Keratinocyte (primary cell): Measurements from ENCODE around the gene CYSTM1. TPM values are rescaled to one million over a fixed set of nuclear protein-coding genes. Genes with fewer than 3 reads are reported as not detected.

ENCODE experiments used
- DNase-seq: peaks from one replicate; pipeline ENCODE4 v3.0.0-alpha.2; 2011; ENCODE audit warnings: low read depth, missing footprints, low spot score
- FAIRE-seq: peaks from 2 replicates; lab custom pipeline; 2011; peaks lifted over from hg19 to GRCh38; lab: Jason Lieb, UNC
- H2AFZ ChIP-seq: 2 replicates; pipeline ENCODE4 v1.6.0; 2012; ENCODE audit warnings: low read length, control low read depth, inconsistent platforms; ENCODE audit not compliant: control insufficient read depth
- H3K27ac ChIP-seq: 2 replicates; pipeline ENCODE4 v1.5.1; 2011; ENCODE audit warnings: low read length; ENCODE audit not compliant: control insufficient read depth, insufficient read depth
- H3K27me3 ChIP-seq: 3 replicates; pipeline ENCODE4 v1.6.0; 2011; ENCODE audit warnings: low read length; ENCODE audit not compliant: control insufficient read depth, insufficient read depth; ENCODE audit errors: extremely low read depth
- H3K36me3 ChIP-seq, 2 experiments: 2 replicates in 1 of 2; 3 replicates in 1 of 2; pipeline ENCODE4 v1.5.1; 2011; ENCODE audit warnings: low read length in 2 of 2, mild to moderate bottlenecking in 1 of 2; ENCODE audit not compliant: control insufficient read depth in 2 of 2, insufficient read depth in 2 of 2; ENCODE audit errors: extremely low read depth in 1 of 2
- H3K4me1 ChIP-seq: 3 replicates; pipeline ENCODE4 v1.5.1; 2011; ENCODE audit warnings: low read length; ENCODE audit not compliant: control insufficient read depth, insufficient read depth; ENCODE audit errors: extremely low read depth
- H3K4me2 ChIP-seq: 3 replicates; pipeline ENCODE4 v1.6.0; 2011; ENCODE audit warnings: low read depth, low read length; ENCODE audit not compliant: control insufficient read depth, insufficient read depth; ENCODE audit errors: extremely low read depth
- H3K4me3 ChIP-seq, 3 experiments: fragments of 200-600 bp in 1 of 3; sonication (generic) in 1 of 3; 2 replicates in 2 of 3; 3 replicates in 1 of 3; pipeline ENCODE4 v1.5.1; 2011 to 2016; ENCODE audit warnings: low read length in 3 of 3, mild to moderate bottlenecking in 3 of 3, control low read depth in 2 of 3, inconsistent platforms in 1 of 3, low read depth in 1 of 3, mixed read lengths in 1 of 3, mixed run types in 1 of 3, moderate library complexity in 1 of 3; ENCODE audit not compliant: control insufficient read depth in 2 of 3, insufficient read depth in 2 of 3; ENCODE audit errors: extremely low read depth in 1 of 3
- H3K79me2 ChIP-seq: 2 replicates; pipeline ENCODE4 v1.6.0; 2012; ENCODE audit warnings: low read length; ENCODE audit not compliant: control insufficient read depth, insufficient read depth
- H3K9ac ChIP-seq: 3 replicates; pipeline ENCODE4 v1.6.0; 2011; ENCODE audit warnings: low read length; ENCODE audit not compliant: control insufficient read depth, insufficient read depth; ENCODE audit errors: extremely low read depth
- H3K9me1 ChIP-seq: 3 replicates; pipeline ENCODE4 v1.6.0; 2011; ENCODE audit warnings: low read length; ENCODE audit not compliant: control insufficient read depth, insufficient read depth; ENCODE audit errors: extremely low read depth
- H3K9me3 ChIP-seq: 2 replicates; pipeline ENCODE4 v1.5.1; 2012; ENCODE audit warnings: low read depth, low read length; ENCODE audit not compliant: control insufficient read depth
- H4K20me1 ChIP-seq: 3 replicates; pipeline ENCODE4 v1.6.0; 2011; ENCODE audit warnings: low read length; ENCODE audit not compliant: control insufficient read depth, insufficient read depth; ENCODE audit errors: extremely low read depth
- EZH2 ChIP-seq: IDR thresholded peaks from one replicate; pipeline ENCODE4 v1.6.1; 2012; ENCODE audit warnings: inconsistent platforms, mild to moderate bottlenecking, low read length, moderate library complexity
- dilution Hi-C: fragments of 300-500 bp; cut with MboI; formaldehyde crosslinking; loops from one replicate; pipeline ENCODE4 v1.7.0; 2020; ENCODE audit warnings: low sequenced_read_pairs; ENCODE audit not compliant: extremely low pct_ligation_motif_present
- polyA plus RNA-seq, 5 experiments: library from polyadenylated mRNA; depleted of rRNA in 3 of 5; stranded (reverse) in 3 of 5; stranded (forward) in 1 of 5; unstranded in 1 of 5; fragments of >200 nt; gene quantifications; 1 replicate in 1 of 5; 2 replicates in 3 of 5; 3 replicates in 1 of 5; pipeline versions ENCODE4 v1.2.1 to v1.2.3, GENCODE V29; 2011 to 2012; ENCODE audit warnings: missing spikeins in 2 of 5, low read depth in 1 of 5, low replicate concordance in 1 of 5
- TF ChIP-seq, protein P1 (sequence below), 3 experiments: IDR thresholded peaks in 1 of 3; conservative IDR thresholded peaks in 1 of 3; optimal IDR thresholded peaks in 1 of 3; 2 replicates in 2 of 3; 3 replicates in 1 of 3; pipeline versions ENCODE3 to v1.5.1; 2011; ENCODE audit warnings: low read length in 3 of 3, mild to moderate bottlenecking in 3 of 3, moderate library complexity in 2 of 3, control low read depth in 1 of 3, inconsistent platforms in 1 of 3; ENCODE audit not compliant: insufficient read depth in 2 of 3; ENCODE audit errors: extremely low read depth in 1 of 3

Gene CYSTM1
- polyA plus RNA-seq, 1 donor (not counting 4 experiments of a cell fraction or from before 2014, with no cell fraction given), result 34.3 TPM

DNA sequence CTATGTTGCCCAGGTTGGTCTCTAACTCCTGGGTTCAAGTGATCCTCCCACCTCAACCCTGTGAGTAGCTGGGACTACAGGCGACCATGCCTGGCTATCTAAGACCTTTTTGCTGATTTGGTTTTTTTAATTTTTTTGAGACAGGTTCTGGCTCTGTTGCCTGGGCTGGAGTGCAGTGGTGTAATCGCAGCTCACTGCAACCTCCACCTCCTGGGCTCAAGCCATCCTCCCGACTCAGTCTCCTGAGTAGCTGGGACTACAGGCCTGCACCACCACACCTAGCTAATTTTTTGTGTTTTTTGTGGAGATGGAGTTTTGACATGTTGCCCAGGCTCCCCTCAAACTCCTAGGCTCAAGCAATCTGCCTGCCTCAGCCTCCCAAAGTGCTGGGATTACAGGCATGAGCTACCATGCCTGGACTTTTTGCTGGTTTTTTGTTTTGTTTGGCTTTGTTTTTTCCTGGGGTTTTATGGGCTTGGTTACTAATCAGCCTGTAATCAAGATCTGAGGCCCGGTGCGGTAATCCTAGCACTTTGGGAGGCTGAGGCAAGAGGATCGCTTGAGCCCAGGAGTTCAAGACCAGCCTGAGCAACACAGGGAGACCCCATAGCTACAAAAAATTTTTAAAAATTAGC, 3.6 kb downstream of the CYSTM1 start:
- no peak for DNase-seq
- H3K4me3 ChIP-seq, result no peak overlapping the region
- H3K9me1 ChIP-seq, result no peaks in the 10 kb centered on the region
- H3K9me3 ChIP-seq, result no peaks in the 10 kb centered on the region
- no peak overlapping the region for H3K9ac ChIP-seq
- dilution Hi-C loops, result no loop called here
- no peak for TF ChIP-seq EZH2
- TF ChIP-seq, protein P1, sequence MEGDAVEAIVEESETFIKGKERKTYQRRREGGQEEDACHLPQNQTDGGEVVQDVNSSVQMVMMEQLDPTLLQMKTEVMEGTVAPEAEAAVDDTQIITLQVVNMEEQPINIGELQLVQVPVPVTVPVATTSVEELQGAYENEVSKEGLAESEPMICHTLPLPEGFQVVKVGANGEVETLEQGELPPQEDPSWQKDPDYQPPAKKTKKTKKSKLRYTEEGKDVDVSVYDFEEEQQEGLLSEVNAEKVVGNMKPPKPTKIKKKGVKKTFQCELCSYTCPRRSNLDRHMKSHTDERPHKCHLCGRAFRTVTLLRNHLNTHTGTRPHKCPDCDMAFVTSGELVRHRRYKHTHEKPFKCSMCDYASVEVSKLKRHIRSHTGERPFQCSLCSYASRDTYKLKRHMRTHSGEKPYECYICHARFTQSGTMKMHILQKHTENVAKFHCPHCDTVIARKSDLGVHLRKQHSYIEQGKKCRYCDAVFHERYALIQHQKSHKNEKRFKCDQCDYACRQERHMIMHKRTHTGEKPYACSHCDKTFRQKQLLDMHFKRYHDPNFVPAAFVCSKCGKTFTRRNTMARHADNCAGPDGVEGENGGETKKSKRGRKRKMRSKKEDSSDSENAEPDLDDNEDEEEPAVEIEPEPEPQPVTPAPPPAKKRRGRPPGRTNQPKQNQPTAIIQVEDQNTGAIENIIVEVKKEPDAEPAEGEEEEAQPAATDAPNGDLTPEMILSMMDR (optimal IDR thresholded peaks at IDR 0.05 in 1 of 3, IDR thresholded peaks at IDR 0.05 in 1 of 3, conservative IDR thresholded peaks at IDR 0.05 in 1 of 3; ENCODE audit: extremely low read depth in 1 of 3, insufficient read depth in 2 of 3, low read length in 3 of 3), result no peak
- peaks cover 19% of the 10 kb centered on the region for H3K4me1 ChIP-seq
- no peak overlapping the region for H3K4me2 ChIP-seq
- peaks cover 5% of the 10 kb centered on the region for H3K79me2 ChIP-seq
- no peaks in the 10 kb centered on the region for H4K20me1 ChIP-seq
- FAIRE-seq, result no peak
- no peak overlapping the region for H2AFZ ChIP-seq
- H3K27me3 ChIP-seq, result no peaks in the 10 kb centered on the region
- H3K36me3 ChIP-seq, result no peaks in the 10 kb centered on the region
- H3K27ac ChIP-seq, result no peak overlapping the region

DNA sequence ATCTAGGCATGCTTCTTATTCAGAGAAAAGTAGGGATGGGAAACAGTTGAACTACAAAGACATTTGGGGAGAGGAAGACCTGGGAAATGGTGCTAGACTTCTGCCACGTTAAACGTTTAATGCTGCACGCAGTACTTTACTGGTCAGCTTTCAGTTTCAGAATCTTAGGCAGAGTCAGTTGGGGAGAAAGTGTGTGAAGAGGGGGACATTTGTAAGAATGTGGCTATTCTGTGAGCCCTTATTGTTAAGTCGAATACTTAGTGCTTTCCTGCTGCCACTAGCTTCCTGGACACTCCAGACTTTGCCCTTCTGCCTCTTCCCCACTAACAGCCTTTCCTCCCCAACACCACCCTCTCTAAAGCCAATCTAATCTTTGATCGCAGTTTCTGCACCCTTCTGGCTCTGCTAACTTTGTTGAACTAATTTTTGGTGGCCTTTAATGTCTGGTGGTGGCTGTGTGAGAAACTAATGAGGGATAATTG, 6.1 kb downstream of the CYSTM1 start:
- FAIRE-seq, result no peak
- H3K4me1 ChIP-seq, result peaks cover 12% of the 10 kb centered on the region
- H3K9me1 ChIP-seq, result no peaks in the 10 kb centered on the region
- no peaks in the 10 kb centered on the region for H4K20me1 ChIP-seq
- no peaks in the 10 kb centered on the region for H3K9me3 ChIP-seq
- no peaks in the 10 kb centered on the region for H3K27me3 ChIP-seq
- H3K36me3 ChIP-seq, result no peaks in the 10 kb centered on the region
- H3K27ac ChIP-seq, result no peak overlapping the region
- no peak for DNase-seq
- TF ChIP-seq EZH2, result no peak
- TF ChIP-seq, protein P1 (optimal IDR thresholded peaks at IDR 0.05 in 1 of 3, IDR thresholded peaks at IDR 0.05 in 1 of 3, conservative IDR thresholded peaks at IDR 0.05 in 1 of 3; ENCODE audit: extremely low read depth in 1 of 3, insufficient read depth in 2 of 3, low read length in 3 of 3), result no peak
- no peak overlapping the region for H3K4me2 ChIP-seq
- no peak overlapping the region for H3K9ac ChIP-seq
- H3K4me3 ChIP-seq, result no peak overlapping the region
- peaks cover 5% of the 10 kb centered on the region for H3K79me2 ChIP-seq
- dilution Hi-C loops, result no loop called here
- H2AFZ ChIP-seq, result no peak overlapping the region
